ENCODE data around the gene PM20D1.

DNA sequence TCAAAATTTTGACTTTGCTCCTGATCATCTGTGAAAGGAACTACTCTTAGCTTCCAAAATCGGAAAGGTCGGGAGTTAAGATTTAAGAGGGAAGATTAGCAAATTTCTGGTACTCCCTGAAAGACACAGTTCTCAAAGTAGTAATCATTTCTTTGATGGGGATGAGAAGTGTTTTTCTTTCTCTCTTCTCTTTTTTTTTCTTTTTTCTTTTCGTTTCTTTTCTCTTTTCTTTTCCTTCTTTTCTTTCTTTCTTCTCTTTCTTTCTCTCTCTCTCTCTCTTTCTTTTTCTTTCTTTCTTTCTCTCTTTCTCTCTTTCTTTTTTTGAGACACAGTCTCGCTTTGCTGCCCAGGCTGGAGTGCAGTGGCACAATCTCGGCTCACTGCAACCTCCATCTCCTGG lies 69.6 kb downstream of the PM20D1 start:
- TF ChIP-seq, protein P1, sequence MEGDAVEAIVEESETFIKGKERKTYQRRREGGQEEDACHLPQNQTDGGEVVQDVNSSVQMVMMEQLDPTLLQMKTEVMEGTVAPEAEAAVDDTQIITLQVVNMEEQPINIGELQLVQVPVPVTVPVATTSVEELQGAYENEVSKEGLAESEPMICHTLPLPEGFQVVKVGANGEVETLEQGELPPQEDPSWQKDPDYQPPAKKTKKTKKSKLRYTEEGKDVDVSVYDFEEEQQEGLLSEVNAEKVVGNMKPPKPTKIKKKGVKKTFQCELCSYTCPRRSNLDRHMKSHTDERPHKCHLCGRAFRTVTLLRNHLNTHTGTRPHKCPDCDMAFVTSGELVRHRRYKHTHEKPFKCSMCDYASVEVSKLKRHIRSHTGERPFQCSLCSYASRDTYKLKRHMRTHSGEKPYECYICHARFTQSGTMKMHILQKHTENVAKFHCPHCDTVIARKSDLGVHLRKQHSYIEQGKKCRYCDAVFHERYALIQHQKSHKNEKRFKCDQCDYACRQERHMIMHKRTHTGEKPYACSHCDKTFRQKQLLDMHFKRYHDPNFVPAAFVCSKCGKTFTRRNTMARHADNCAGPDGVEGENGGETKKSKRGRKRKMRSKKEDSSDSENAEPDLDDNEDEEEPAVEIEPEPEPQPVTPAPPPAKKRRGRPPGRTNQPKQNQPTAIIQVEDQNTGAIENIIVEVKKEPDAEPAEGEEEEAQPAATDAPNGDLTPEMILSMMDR (IDR thresholded peaks at IDR 0.05) = no peak
- no peak for TF ChIP-seq ZFX (IDR thresholded peaks at IDR 0.05; ENCODE audit: borderline replicate concordance)

All from 22Rv1 (cell line).